Mesendoderm (in vitro differentiated cells): ENCODE results near the gene ABCA13.

Experiments
- DNase-seq: peaks from one replicate; pipeline ENCODE4 v3.0.0; 2013
- H2AK5ac ChIP-seq: 2 replicates; pipeline ENCODE4 v1.6.1; 2013; ENCODE audit warnings: low read length, inconsistent platforms
- H2BK120ac ChIP-seq: 2 replicates; pipeline ENCODE4 v1.6.1; 2013; ENCODE audit warnings: low read depth, mild to moderate bottlenecking, low read length, moderate library complexity, mixed read lengths
- H2BK15ac ChIP-seq: replicated peaks from 2 replicates; pipeline ENCODE4 v1.6.1; 2013; ENCODE audit warnings: low read depth, mild to moderate bottlenecking, moderate library complexity
- H2BK5ac ChIP-seq: 2 replicates; pipeline ENCODE4 v1.6.1; 2013; ENCODE audit warnings: low read length, inconsistent platforms
- H3K18ac ChIP-seq: 2 replicates; pipeline ENCODE4 v1.6.1; 2013; ENCODE audit warnings: mild to moderate bottlenecking, low read length, mixed read lengths
- H3K23ac ChIP-seq: one replicate; pipeline ENCODE4 v1.6.1; 2013; ENCODE audit warnings: low read length
- H3K27ac ChIP-seq: 2 replicates; pipeline ENCODE4 v1.5.1; 2013; ENCODE audit warnings: low read depth, mild to moderate bottlenecking, inconsistent platforms, low read length, moderate library complexity
- H3K27me3 ChIP-seq: 2 replicates; pipeline ENCODE4 v1.6.1; 2013; ENCODE audit warnings: low read length, control low read depth, mild to moderate bottlenecking, inconsistent platforms; ENCODE audit not compliant: insufficient read depth, poor library complexity
- H3K36me3 ChIP-seq: 2 replicates; pipeline ENCODE4 v1.6.1; 2013; ENCODE audit warnings: low read length, inconsistent platforms; ENCODE audit not compliant: control insufficient read depth, insufficient read depth
- H3K4ac ChIP-seq: one replicate; pipeline ENCODE4 v1.6.1; 2013; ENCODE audit warnings: low read depth, mild to moderate bottlenecking, low read length, moderate library complexity
- H3K4me1 ChIP-seq: 2 replicates; pipeline ENCODE4 v1.6.1; 2013; ENCODE audit warnings: low read depth, low read length, inconsistent platforms; ENCODE audit not compliant: control insufficient read depth
- H3K4me2 ChIP-seq: 2 replicates; pipeline ENCODE4 v1.6.1; 2013; ENCODE audit warnings: low read length
- H3K4me3 ChIP-seq: 2 replicates; pipeline ENCODE4 v1.5.1; 2013; ENCODE audit warnings: mild to moderate bottlenecking, low read length
- H3K56ac ChIP-seq: one replicate; pipeline ENCODE4 v1.6.1; 2013; ENCODE audit warnings: low read length
- H3K79me1 ChIP-seq: 2 replicates; pipeline ENCODE4 v1.6.1; 2013; ENCODE audit warnings: low read length, inconsistent platforms
- H3K79me2 ChIP-seq: 2 replicates; pipeline ENCODE4 v1.6.1; 2013; ENCODE audit warnings: mild to moderate bottlenecking, low read length; ENCODE audit not compliant: control insufficient read depth, insufficient read depth
- H3K9ac ChIP-seq: 2 replicates; pipeline ENCODE4 v1.6.1; 2013; ENCODE audit warnings: low read length, inconsistent platforms
- H4K5ac ChIP-seq: one replicate; pipeline ENCODE4 v1.6.1; 2013; ENCODE audit warnings: low read length
- H4K8ac ChIP-seq: one replicate; pipeline ENCODE4 v1.6.1; 2013; ENCODE audit warnings: low read depth, mild to moderate bottlenecking, control low read depth, low read length, moderate library complexity
- WGBS: extraction: QIAGEN DNeasy Blood & Tissue Kit; methylation state at CpG from one replicate; pipeline ENCODE4 v1.1.7; 2013; ENCODE audit warnings: low lambda C conversion rate, missing lambda C conversion rate; ENCODE audit not compliant: insufficient coverage; ENCODE audit errors: extremely low coverage; 5-methylcytosine and 5-hydroxymethylcytosine counted together

ABCA13 gene

DNA sequence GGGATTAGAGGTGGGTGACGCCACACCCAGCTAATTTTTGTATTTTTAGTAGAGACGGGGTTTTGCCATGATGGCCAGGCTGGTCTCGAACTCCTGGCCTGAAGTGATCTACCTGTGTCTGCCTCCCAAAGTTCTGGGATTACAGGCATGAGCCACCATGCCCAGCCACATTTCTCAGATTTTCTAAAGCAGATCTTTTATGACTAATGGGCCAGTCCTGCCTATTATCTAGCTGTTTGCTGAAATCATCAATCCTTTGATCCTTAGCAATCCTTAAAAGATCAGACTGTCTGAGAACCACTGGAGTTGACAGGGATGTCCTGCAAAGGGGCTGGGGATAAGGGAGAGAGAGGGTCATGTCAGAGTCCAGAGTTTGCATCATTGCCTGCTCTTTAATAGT lies 21.2 kb upstream of the ABCA13 start:
- Histone ChIP-seq H3K4me2 (no peak overlapping the region), H2AK5ac (no peak overlapping the region)
- no CpG with 5 or more reads among the region's 3 CpGs for WGBS

DNA sequence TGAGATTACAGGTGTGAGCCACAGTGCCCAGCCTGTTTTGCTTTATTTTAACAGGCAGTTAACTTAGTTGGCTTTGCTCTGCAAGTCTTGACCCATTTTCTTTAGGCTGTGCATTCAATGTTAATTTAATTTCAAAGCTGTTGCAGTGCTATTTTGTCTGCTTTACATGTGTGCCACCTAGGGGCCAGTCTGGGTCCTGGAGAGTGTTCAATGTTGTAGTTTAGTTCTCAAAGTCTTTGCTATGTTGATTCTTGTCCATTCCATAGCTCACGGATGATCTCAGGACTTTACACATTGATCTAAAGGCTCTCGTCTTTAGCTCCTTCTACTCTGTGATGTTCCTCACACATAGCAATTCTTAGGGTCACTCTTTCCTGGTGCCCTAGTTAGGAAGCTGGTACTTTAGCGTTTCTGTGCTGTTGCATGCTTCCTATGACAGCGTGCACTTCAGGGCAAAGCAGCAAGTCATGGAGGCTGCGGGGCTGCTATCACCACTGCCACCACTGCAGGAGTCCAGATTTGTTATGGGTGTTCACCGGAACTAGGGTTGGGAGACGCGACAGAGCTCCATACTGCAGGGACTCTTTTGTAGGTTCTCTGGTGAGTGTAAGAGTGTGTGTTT lies 16.4 kb upstream of the ABCA13 start:
- H3K4ac ChIP-seq = no peak overlapping the region
- H3K4me3 ChIP-seq = no peak overlapping the region
- H4K8ac ChIP-seq = no peak overlapping the region
- H3K9ac ChIP-seq = no peak overlapping the region
- H3K79me2 ChIP-seq = no peaks in the 10 kb centered on the region
- no peak overlapping the region for H2BK15ac ChIP-seq
- no peak overlapping the region for H3K23ac ChIP-seq
- H3K18ac ChIP-seq = no peak overlapping the region
- H3K4me1 ChIP-seq = no peaks in the 10 kb centered on the region
- no peaks in the 10 kb centered on the region for H3K36me3 ChIP-seq
- no peak overlapping the region for H2BK120ac ChIP-seq
- WGBS = no CpG with 5 or more reads among the region's 8 CpGs
- no peak overlapping the region for H2AK5ac ChIP-seq
- H3K56ac ChIP-seq = no peak overlapping the region
- no peak overlapping the region for H3K27ac ChIP-seq
- H3K4me2 ChIP-seq = no peak overlapping the region
- no peak overlapping the region for H4K5ac ChIP-seq
- DNase-seq = peak; percentile 58
- H3K79me1 ChIP-seq = no peaks in the 10 kb centered on the region
- no peaks in the 10 kb centered on the region for H3K27me3 ChIP-seq
- H2BK5ac ChIP-seq = no peak overlapping the region

More for the DNA sequence above, 21.2 kb upstream of the ABCA13 start:
- DNase-seq = no peak
- Histone ChIP-seq H3K56ac (no peak overlapping the region), H2BK15ac (no peak overlapping the region), H3K4me1 (no peaks in the 10 kb centered on the region), H3K27me3 (no peaks in the 10 kb centered on the region), H3K79me1 (no peaks in the 10 kb centered on the region), H4K8ac (no peak overlapping the region), H3K9ac (no peak overlapping the region), H3K18ac (no peak overlapping the region), H4K5ac (no peak overlapping the region), H2BK5ac (no peak overlapping the region), H3K27ac (no peak overlapping the region), H2BK120ac (no peak overlapping the region), H3K36me3 (no peaks in the 10 kb centered on the region), H3K79me2 (no peaks in the 10 kb centered on the region), H3K23ac (no peak overlapping the region), H3K4ac (no peak overlapping the region), H3K4me3 (no peak overlapping the region)

DNA sequence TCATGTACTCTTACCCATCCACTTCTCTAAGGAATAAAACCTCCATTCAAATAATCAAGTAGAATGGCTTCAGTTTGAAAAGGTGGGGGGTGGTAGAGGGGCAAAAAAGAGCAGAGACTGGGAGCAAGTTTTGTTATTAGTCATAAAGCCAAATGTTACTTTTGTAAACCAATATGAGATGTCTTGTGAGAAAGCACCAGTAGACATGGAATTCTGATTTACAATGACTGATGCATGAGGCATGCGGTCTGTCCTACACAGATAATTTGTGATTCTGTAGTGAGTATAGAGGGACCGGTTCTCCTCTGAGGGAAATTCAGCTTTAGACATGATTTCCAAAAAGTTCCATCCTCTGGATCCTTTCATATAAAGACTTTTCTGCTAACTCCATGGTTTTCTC lies 12.9 kb upstream of the ABCA13 start:
- no peak overlapping the region for H2BK5ac ChIP-seq
- no peaks in the 10 kb centered on the region for H3K27me3 ChIP-seq

DNA sequence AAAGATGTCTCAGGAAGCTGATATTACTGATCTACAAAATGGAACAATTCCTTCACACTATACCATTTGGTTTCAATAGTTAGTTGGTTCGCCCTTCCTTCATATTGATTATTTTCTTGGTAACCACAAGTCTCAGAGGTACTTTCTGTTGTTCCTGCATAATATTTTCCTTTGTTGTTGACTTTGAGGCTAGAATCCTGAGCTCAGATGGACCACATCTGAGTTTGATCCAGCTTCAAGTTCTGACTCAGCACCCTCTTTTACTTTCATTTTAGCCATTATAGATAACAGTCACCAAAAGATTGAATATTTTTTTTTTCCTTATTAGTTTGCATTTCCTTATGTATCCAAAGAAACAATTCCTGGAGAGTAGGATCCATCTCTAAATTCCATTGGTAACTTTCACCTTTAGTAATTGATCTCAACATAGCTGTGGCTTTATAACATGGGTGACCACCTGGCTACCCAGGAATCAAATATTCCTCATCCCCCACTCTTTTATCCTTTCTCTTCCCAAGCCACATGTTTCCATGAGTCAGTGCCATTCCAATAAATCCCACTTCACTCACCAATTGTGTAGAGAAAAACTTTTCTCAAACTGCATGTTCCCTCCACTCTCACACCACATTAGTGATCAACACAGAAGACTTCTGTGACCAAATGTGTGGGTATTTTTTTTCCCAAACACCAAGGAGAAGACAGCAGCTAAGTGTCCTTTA lies 9.7 kb upstream of the ABCA13 start:
- no peak for DNase-seq
- Histone ChIP-seq H3K9ac (no peak overlapping the region), H3K56ac (no peak overlapping the region), H4K8ac (no peak overlapping the region), H3K4me2 (no peak overlapping the region), H2AK5ac (no peak overlapping the region), H4K5ac (no peak overlapping the region), H3K4ac (no peak overlapping the region), H3K23ac (no peak overlapping the region), H3K4me3 (no peak overlapping the region), H3K79me1 (no peaks in the 10 kb centered on the region), H3K4me1 (no peaks in the 10 kb centered on the region), H3K18ac (no peak overlapping the region), H3K36me3 (no peaks in the 10 kb centered on the region), H2BK5ac (no peak overlapping the region), H3K27ac (no peak overlapping the region), H2BK15ac (no peak overlapping the region), H3K27me3 (no peaks in the 10 kb centered on the region), H2BK120ac (no peak overlapping the region), H3K79me2 (no peaks in the 10 kb centered on the region)
- WGBS = no CpG with 5 or more reads among the region's 1 CpG

More for the DNA sequence above, 12.9 kb upstream of the ABCA13 start:
- H3K36me3 ChIP-seq = no peaks in the 10 kb centered on the region
- no peak overlapping the region for H3K56ac ChIP-seq
- H3K4me1 ChIP-seq = no peaks in the 10 kb centered on the region
- no peaks in the 10 kb centered on the region for H3K79me1 ChIP-seq
- no peak overlapping the region for H3K4ac ChIP-seq
- no peak overlapping the region for H2BK15ac ChIP-seq
- no peak overlapping the region for H3K4me2 ChIP-seq
- H4K5ac ChIP-seq = no peak overlapping the region
- H3K79me2 ChIP-seq = no peaks in the 10 kb centered on the region
- H2AK5ac ChIP-seq = no peak overlapping the region
- H3K27ac ChIP-seq = no peak overlapping the region
- no peak overlapping the region for H3K4me3 ChIP-seq
- DNase-seq = no peak
- H3K23ac ChIP-seq = no peak overlapping the region
- no CpG with 5 or more reads among the region's 2 CpGs for WGBS
- H4K8ac ChIP-seq = no peak overlapping the region
- H2BK120ac ChIP-seq = no peak overlapping the region
- no peak overlapping the region for H3K9ac ChIP-seq
- H3K18ac ChIP-seq = no peak overlapping the region

DNA sequence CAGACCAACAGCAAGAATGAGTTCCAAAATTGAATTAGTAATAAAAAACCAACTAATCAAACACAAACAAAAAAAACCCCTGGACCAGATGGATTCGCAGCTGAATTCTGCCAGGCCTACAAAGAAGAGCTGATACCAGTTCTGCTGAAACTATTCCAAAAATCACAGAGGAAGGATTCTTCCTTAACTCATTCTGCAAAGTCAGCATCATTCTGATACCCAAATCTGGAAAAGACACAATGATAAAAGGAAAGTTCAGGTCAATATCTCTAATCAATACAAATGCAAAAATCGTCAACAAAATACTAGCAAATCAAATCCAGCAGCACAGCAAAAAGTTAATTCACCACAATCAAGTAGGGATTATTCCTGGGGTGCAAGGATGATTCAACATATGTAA lies 6.1 kb upstream of the ABCA13 start:
- H3K27me3 ChIP-seq = no peaks in the 10 kb centered on the region
- H3K4ac ChIP-seq = no peak overlapping the region
- H3K27ac ChIP-seq = no peak overlapping the region
- no peak overlapping the region for H3K4me3 ChIP-seq
- no peaks in the 10 kb centered on the region for H3K79me2 ChIP-seq
- H3K9ac ChIP-seq = no peak overlapping the region
- H2BK120ac ChIP-seq = no peak overlapping the region
- H3K4me2 ChIP-seq = no peak overlapping the region
- H3K4me1 ChIP-seq = no peaks in the 10 kb centered on the region
- no peaks in the 10 kb centered on the region for H3K79me1 ChIP-seq
- H3K18ac ChIP-seq = no peak overlapping the region
- no peak for DNase-seq
- no peaks in the 10 kb centered on the region for H3K36me3 ChIP-seq
- no peak overlapping the region for H3K56ac ChIP-seq
- no peak overlapping the region for H3K23ac ChIP-seq
- no peak overlapping the region for H2AK5ac ChIP-seq
- WGBS = no CpG with 5 or more reads among the region's 2 CpGs
- H2BK15ac ChIP-seq = no peak overlapping the region
- no peak overlapping the region for H4K5ac ChIP-seq
- no peak overlapping the region for H2BK5ac ChIP-seq
- no peak overlapping the region for H4K8ac ChIP-seq
